COR-L47 (cell line): ENCODE measurements around the gene KRT7.
A peak's percentile ranks its signal among the peaks of the same experiment; 100 is the strongest.
"Not testable (repeated sequence)": the region's sequence is repeated elsewhere in the genome, so short reads cannot be mapped to it uniquely, and the experiment has no call there.

ENCODE experiments used
- DNase-seq: peaks from one replicate; lab custom pipeline; 2025; lab: John Stamatoyannopoulos, UW

The KRT7 gene

GRCh38 chr12:52278575-52279421, 45.8 kb downstream of the KRT7 start:
- peak; percentile 20 for DNase-seq

DNA sequence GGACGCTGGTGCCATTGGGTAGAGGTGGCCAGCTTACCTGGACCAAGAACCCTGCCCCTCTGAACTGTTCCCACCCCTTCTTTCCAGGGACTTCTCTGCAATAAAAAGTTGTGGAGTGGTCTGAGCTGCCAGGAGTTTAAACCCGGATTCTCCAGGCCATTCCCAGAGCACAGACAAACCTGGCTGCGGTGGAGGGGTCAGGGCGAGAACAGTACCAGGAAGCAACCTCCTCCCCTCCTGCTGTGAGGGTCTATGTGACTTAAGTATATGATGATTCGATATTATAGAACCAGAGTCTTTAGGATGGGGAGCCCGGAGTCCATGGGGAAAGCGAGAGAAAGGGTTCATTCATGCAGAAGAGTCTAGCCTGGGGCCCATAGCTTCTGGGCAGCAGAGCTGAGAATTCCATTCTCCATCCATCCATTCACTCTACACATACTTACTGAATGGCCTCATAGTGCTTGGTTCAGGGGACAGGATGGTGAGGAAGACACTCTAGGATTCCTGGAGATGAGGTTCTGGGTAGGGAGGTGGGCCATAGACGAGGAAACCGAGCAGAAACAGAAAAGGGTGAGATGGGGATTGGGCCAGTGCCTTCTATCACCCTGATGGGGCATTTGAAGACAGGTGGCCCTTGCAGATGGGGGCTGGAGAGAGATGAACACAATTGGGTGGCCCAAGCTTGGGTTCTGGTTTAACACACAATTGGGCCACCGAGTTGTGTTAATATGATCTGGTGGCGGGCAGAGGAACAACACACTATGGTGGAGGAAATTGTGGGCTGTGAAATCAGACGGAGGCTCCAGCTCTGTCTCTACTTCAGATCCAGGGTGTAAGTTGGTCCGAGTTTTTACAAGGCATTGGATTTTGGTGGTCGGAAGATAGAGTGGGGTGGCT, 46.6 kb downstream of the KRT7 start:
- DNase-seq = no peak

- no peak for DNase-seq
Measured at GRCh38 chr12:52280319-52280795, 47.3 kb downstream of the KRT7 start.

DNA sequence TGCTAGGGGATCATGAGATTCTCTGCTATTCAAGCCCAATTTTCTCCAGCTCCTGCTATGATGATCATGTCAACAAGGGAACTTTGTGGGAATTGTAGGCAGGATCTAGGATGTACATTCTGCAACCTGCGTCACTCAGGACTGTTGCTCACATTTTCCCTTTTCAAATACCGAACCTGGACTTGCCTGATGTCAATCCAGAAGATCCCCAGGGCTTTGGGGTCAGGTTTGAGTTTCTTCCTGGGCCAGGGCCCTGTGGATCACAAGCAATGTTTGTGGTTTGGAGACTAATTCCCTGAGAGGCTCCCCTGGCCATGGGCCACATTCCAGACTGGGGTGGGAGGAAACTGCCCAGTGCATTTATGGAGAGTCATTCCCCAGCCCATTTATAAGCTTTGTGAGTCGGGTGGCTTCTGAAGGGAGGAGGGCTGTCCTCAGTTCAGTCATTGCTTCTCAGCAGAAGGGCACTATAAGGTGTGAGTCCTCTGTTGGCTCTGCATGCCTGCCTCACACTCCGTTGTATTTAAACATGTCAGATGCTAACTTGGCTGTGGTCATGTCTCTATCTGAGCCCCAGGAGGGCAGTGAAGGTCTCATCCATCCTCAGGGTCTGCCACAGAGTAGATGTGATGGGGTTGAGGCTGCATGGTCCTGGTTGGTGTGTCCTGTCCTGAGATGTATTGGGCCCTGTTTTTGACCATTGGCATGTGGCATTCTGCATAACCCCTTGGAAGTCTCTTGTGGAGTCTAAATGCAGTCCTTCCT, 47.9 kb downstream of the KRT7 start:
- no peak for DNase-seq

GRCh38 chr12:52284562-52285171, 51.6 kb downstream of the KRT7 start:
- no peak for DNase-seq

DNA sequence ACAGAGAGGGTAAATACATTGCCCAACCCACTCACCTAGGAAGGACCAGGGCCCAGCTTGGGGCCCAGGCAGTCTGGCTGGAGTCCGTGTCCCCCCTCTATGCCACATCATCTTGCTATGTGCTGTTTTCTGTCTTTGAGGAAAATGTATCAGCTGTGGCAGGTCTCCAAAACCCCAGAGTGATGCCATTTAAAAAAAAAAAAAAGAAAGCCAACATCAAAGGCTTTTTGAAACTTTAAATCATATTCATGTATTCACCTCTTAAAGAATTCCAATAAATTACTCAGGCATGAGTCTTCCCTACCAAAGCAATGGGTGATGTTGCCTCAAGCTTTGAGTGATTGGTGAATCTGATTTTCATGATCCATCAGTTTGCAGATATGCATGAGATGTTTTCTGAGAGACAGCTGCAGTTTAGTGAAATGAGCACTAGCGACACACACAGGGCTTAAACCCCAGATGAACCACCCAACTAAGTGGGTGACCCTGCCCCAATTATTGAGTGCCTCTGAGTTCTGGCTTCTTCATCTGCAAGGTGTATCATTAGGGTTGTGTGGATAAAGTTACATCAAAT, 52.2 kb downstream of the KRT7 start:
- no peak for DNase-seq

DNA sequence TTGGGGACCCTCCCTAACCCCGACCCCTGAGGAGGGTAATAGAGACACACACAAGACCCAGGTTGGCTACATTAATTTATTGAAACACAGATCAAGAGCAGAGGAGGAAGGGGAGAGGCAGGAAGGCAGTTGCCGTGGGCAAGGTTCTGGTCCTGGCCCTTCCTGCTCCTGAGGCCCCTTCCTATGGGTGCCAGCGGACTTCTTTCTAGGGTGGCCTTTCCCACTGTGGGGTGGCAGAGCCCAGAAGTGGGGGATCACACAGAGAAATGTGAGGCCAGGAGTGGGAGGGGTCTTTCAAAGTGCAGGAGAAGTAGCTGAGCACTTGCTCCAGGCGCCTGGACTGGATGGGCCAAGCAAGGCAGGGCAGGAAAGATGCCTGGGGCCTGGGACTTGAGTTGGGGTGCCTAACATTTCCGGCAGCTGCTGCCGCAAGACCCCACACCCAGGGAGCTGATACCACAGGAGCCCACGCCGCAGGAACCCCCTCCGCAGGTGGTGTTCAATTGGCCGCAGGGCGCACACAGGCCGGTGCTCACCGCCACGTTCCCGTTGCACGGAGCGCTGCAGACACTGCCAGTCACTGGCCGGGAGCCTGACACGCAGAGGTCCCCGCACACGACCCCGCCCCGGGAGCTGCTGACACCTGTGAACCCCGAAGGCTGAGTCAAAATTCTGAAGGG, 52.9 kb downstream of the KRT7 start:
- no peak for DNase-seq

GRCh38 chr12:52286857-52287785, 54.1 kb downstream of the KRT7 start:
- not testable (repeated sequence) for DNase-seq

- DNase-seq = not testable (repeated sequence)
Measured at GRCh38 chr12:52287816-52288805, 55.1 kb downstream of the KRT7 start.

- DNase-seq = not testable (repeated sequence)
Measured at GRCh38 chr12:52290483-52291134, 57.6 kb downstream of the KRT7 start.

- no peak for DNase-seq
Measured at GRCh38 chr12:52291267-52291935, 58.4 kb downstream of the KRT7 start, which contains the start of gene KRT81. Gene KRT81 (minus strand): TSS chr12:52291534. CDS start chr12:52291465, 69 bp downstream.

- DNase-seq = no peak
Measured at GRCh38 chr12:52293926-52294325, 60.9 kb downstream of the KRT7 start.

- DNase-seq = no peak
Measured at GRCh38 chr12:52294803-52295202, 61.8 kb downstream of the KRT7 start.

DNA sequence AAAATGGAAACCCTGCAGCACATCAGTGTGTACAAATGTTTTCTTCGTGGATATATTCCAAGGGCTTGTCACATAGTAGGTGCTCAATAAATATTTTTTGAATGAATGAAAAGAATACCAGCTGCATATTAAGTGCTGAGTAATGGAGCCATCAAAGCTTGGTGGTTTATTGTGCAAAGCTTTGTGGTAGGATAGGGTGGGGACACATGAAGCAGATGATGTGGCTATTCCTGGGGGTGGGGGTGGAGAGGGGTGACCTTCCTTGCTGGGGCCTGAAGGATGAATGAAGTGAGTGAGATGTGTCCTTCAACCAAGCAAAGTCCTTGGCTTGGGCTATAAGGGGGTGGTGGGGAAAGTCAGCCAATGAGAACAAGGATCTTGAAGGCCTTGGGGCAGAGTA, 62.6 kb downstream of the KRT7 start:
- DNase-seq = no peak

DNA sequence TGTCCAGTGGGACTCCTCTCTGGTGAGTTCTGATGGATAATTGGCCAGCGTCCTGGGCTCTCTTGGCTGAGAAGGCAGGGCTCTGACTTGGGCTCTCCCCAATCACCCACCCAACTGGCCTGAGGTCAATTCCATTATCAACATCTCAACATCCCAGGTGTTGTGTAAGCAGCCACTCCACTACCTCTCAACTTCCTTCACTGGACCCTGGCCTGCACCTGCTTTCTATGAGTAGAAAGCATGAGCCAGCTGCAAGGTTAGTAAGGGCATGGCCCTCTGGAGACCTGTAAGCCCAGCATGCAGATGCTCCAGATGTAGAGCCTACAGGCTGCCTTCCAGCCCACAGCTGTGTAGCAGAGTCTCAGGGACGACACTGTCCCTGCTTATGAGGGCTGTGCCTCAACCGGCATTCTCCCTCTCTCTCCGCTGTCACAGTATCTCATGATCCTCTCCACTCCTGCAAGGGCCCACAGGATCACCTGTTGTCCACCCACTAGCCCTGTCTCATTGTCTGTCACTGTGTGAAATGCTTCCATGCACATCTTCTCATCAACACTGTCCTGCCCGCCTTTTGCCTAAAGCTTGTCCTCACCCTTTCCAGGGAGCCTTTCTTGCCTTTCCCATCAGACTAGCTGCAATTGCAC, 63.7 kb downstream of the KRT7 start:
- no peak for DNase-seq
